ENCODE results near the gene USP10. TPM values are rescaled to one million over a fixed set of nuclear protein-coding genes. Genes with fewer than 3 reads are reported as not detected.

USP10 gene
- total RNA-seq, 4 donors from 2014 or later: 23.6 to 56.8 (median 45.4) TPM

GRCh38 chr16:84662471-84662870 is 37.3 kb upstream of the USP10 start:
- 94 to 96% methylated on average over 6 to 9 of the region's 9 CpGs for WGBS, 2 donors (ENCODE audit: low coverage in 1 of 2)
- no peak for TF ChIP-seq EP300 (IDR thresholded peaks at IDR 0.05; ENCODE audit: low read depth)
- TF ChIP-seq POLR2A (IDR thresholded peaks at IDR 0.05): no peak
- no peak for TF ChIP-seq POLR2AphosphoS5 (IDR thresholded peaks at IDR 0.05)
- TF ChIP-seq CTCF (IDR thresholded peaks at IDR 0.05): no peak
- peaks cover 0 to 57% (median 24%) of the 10 kb centered on the region in 4 donors for H3K36me3 ChIP-seq
- H3K4me1 ChIP-seq: peaks cover 0 to 8% (median 3%) of the 10 kb centered on the region in 4 donors
- H3K9me3 ChIP-seq: no peaks in the 10 kb centered on the region
- no peak overlapping the region for H3K4me3 ChIP-seq
- intact Hi-C loops (cut with DNase I; ENCODE audit: low total_unique reads): no loop called here
- in situ Hi-C loops (cut with MboI; ENCODE audit: low pct_ligation_motif_present in 1 of 4, low pct_unique_long_range_greater_than_20kb in 1 of 4, low sequenced_read_pairs in 3 of 4): no loop called here
- DNase-seq: no peak
- H3K27ac ChIP-seq: no peak overlapping the region
- H3K27me3 ChIP-seq: no peaks in the 10 kb centered on the region

- 63% methylated on average over 9 of the region's 9 CpGs; no CpG with 5 or more reads in 1 of the 2 donors for WGBS, 2 donors (ENCODE audit: low coverage in 1 of 2)
- intact Hi-C loops (cut with DNase I; ENCODE audit: low total_unique reads) (no loop called here), in situ Hi-C loops (cut with MboI; ENCODE audit: low pct_ligation_motif_present in 1 of 4, low pct_unique_long_range_greater_than_20kb in 1 of 4, low sequenced_read_pairs in 3 of 4) (no loop called here)
These were observed 36.2 kb upstream of the USP10 start for GRCh38 chr16:84663433-84664101.

GRCh38 chr16:84665359-84665758 is 34.4 kb upstream of the USP10 start:
- WGBS, 2 donors (ENCODE audit: low coverage in 1 of 2): 57 to 100% methylated on average over 1 to 2 of the region's 2 CpGs
- in situ Hi-C loops (cut with MboI; ENCODE audit: low pct_ligation_motif_present in 1 of 4, low pct_unique_long_range_greater_than_20kb in 1 of 4, low sequenced_read_pairs in 3 of 4): no loop called here

More at GRCh38 chr16:84663433-84664101, 36.2 kb upstream of the USP10 start:
- Histone ChIP-seq H3K4me1 (peaks cover 0 to 8% (median 3%) of the 10 kb centered on the region in 4 donors), H3K36me3 (peaks cover 0 to 46% (median 18%) of the 10 kb centered on the region in 4 donors), H3K27ac (no peak overlapping the region), H3K9me3 (no peaks in the 10 kb centered on the region), H3K27me3 (no peaks in the 10 kb centered on the region), H3K4me3 (no peak overlapping the region)
- TF ChIP-seq POLR2AphosphoS5 (IDR thresholded peaks at IDR 0.05): no peak
- TF ChIP-seq EP300 (IDR thresholded peaks at IDR 0.05; ENCODE audit: low read depth): no peak
- no peak for TF ChIP-seq CTCF (IDR thresholded peaks at IDR 0.05)
- TF ChIP-seq POLR2A (IDR thresholded peaks at IDR 0.05): no peak
- DNase-seq: no peak

GRCh38 chr16:84665843-84666242 is 34.0 kb upstream of the USP10 start:
- in situ Hi-C loops (cut with MboI; ENCODE audit: low pct_ligation_motif_present in 1 of 4, low pct_unique_long_range_greater_than_20kb in 1 of 4, low sequenced_read_pairs in 3 of 4): no loop called here

More at GRCh38 chr16:84665359-84665758, 34.4 kb upstream of the USP10 start:
- Histone ChIP-seq H3K36me3 (peaks cover 0 to 31% (median 10%) of the 10 kb centered on the region in 4 donors), H3K4me3 (no peak overlapping the region), H3K9me3 (no peaks in the 10 kb centered on the region), H3K27ac (no peak overlapping the region), H3K27me3 (no peaks in the 10 kb centered on the region), H3K4me1 (peaks cover 0 to 8% (median 3%) of the 10 kb centered on the region in 4 donors)
- DNase-seq: no peak
- no peak for TF ChIP-seq POLR2AphosphoS5 (IDR thresholded peaks at IDR 0.05)
- TF ChIP-seq EP300 (IDR thresholded peaks at IDR 0.05; ENCODE audit: low read depth): no peak
- TF ChIP-seq POLR2A (IDR thresholded peaks at IDR 0.05): no peak
- TF ChIP-seq CTCF (IDR thresholded peaks at IDR 0.05): no peak
- intact Hi-C loops (cut with DNase I; ENCODE audit: low total_unique reads): no loop called here

More at GRCh38 chr16:84665843-84666242, 34.0 kb upstream of the USP10 start:
- no peaks in the 10 kb centered on the region for H3K9me3 ChIP-seq
- H3K36me3 ChIP-seq: peaks cover 0 to 29% (median 9%) of the 10 kb centered on the region in 4 donors
- no peaks in the 10 kb centered on the region for H3K27me3 ChIP-seq
- H3K27ac ChIP-seq: no peak overlapping the region
- intact Hi-C loops (cut with DNase I; ENCODE audit: low total_unique reads): no loop called here
- WGBS, 2 donors (ENCODE audit: low coverage in 1 of 2): 0 to 98% methylated on average over 1 to 7 of the region's 7 CpGs
- no peak overlapping the region for H3K4me3 ChIP-seq
- no peak for TF ChIP-seq POLR2A (IDR thresholded peaks at IDR 0.05)
- TF ChIP-seq POLR2AphosphoS5 (IDR thresholded peaks at IDR 0.05): no peak
- no peak for TF ChIP-seq EP300 (IDR thresholded peaks at IDR 0.05; ENCODE audit: low read depth)
- no peak for TF ChIP-seq CTCF (IDR thresholded peaks at IDR 0.05)
- peaks cover 0 to 8% (median 3%) of the 10 kb centered on the region in 4 donors for H3K4me1 ChIP-seq
- DNase-seq: no peak

All from transverse colon (tissue), 4 donors.